HepG2 (cell line): Measurements from ENCODE around the gene NTRK2. TPM values are rescaled to one million over a fixed set of nuclear protein-coding genes. Genes with fewer than 3 reads are reported as not detected.

ENCODE experiments used
- ATAC-seq: fragments of 200-7000 bp; cut with Tn5 transposase; 3 replicates; pipeline ENCODE4 v1.9.1; 2020; ENCODE audit warnings: mild to moderate bottlenecking, moderate library complexity
- BruUV-seq: library from RNA; stranded (reverse); fragments of 400-500 nt; replicated peaks from 2 replicates; lab custom pipeline; 2021; lab: Mats Ljungman, UMichigan
- CTCF ChIA-PET: fragments of 300-600 bp; formaldehyde crosslinking; extraction: SDS; loops from one replicate; lab custom pipeline; 2021; ENCODE audit warnings: low total read pairs, inconsistent platforms, low intra/inter-chr PET ratio; lab: Yijun Ruan, JAX
- POLR2A ChIA-PET: fragments of 350-600 bp; sonication (Branson Sonifier 250); formaldehyde crosslinking; loops from one replicate; lab custom pipeline; 2020; ENCODE audit warnings: antibody characterized with exemption, inconsistent platforms; lab: Yijun Ruan, JAX
- DNase-seq: peaks from one replicate; pipeline ENCODE4 v3.0.0-alpha.2; 2015; ENCODE audit warnings: low spot score
- FAIRE-seq: peaks from 3 replicates; lab custom pipeline; 2011; peaks lifted over from hg19 to GRCh38; lab: Jason Lieb, UNC
- H2AFZ ChIP-seq: one replicate; pipeline ENCODE4 v1.6.1; 2011; ENCODE audit warnings: low read length, inconsistent platforms
- H3K27ac ChIP-seq: fragments of 300-600 bp; 3 replicates; pipeline ENCODE4 v1.8.0; 2011; ENCODE audit warnings: mixed run types, mild to moderate bottlenecking, mixed read lengths, low read length, inconsistent platforms; ENCODE audit not compliant: insufficient read depth; ENCODE audit errors: extremely low read length
- H3K27me3 ChIP-seq, 2 experiments: fragments of 200-600 bp in 1 of 2; 2 replicates in 1 of 2; 3 replicates in 1 of 2; pipeline versions ENCODE4 v1.6.0 to v1.8.0; 2011; ENCODE audit warnings: low read length in 2 of 2, mild to moderate bottlenecking in 2 of 2, moderate library complexity in 2 of 2, inconsistent platforms in 1 of 2; ENCODE audit not compliant: insufficient read depth in 2 of 2, control insufficient read depth in 1 of 2
- H3K36me3 ChIP-seq, 2 experiments: fragments of 200-600 bp in 1 of 2; replicated peaks in 1 of 2; 2 replicates in 1 of 2; 3 replicates in 1 of 2; pipeline versions ENCODE4 v1.5.1 to v1.8.0; 2011; ENCODE audit warnings: low read length in 2 of 2, inconsistent platforms in 1 of 2; ENCODE audit not compliant: insufficient read depth in 2 of 2, control insufficient read depth in 1 of 2
- H3K4me1 ChIP-seq: 2 replicates; pipeline ENCODE4 v1.5.1; 2012; ENCODE audit warnings: low read length, inconsistent platforms; ENCODE audit not compliant: insufficient read depth
- H3K4me2 ChIP-seq: 2 replicates; pipeline ENCODE4 v1.6.0; 2011; ENCODE audit warnings: low read depth, low read length, inconsistent platforms
- H3K4me3 ChIP-seq, 3 experiments: fragments of 200-600 bp in 1 of 3; sonication (generic), shearing (Covaris generic) in 1 of 3; replicated peaks in 1 of 3; 2 replicates each; pipeline ENCODE4 v1.5.1; 2011 to 2016; ENCODE audit warnings: low read length in 3 of 3, inconsistent platforms in 2 of 3, low read depth in 2 of 3, mild to moderate bottlenecking in 2 of 3, control low read depth in 1 of 3, mixed read lengths in 1 of 3; ENCODE audit not compliant: insufficient read depth in 1 of 3
- H3K79me2 ChIP-seq: one replicate; pipeline ENCODE4 v1.6.1; 2011; ENCODE audit warnings: low read length, inconsistent platforms; ENCODE audit not compliant: insufficient read depth
- H3K9ac ChIP-seq: 2 replicates; pipeline ENCODE4 v1.6.0; 2011; ENCODE audit warnings: mild to moderate bottlenecking, low read depth, low read length, inconsistent platforms; ENCODE audit not compliant: insufficient read depth
- H3K9me3 ChIP-seq: 2 replicates; pipeline ENCODE4 v1.5.1; 2012; ENCODE audit warnings: mild to moderate bottlenecking, low read length
- H4K20me1 ChIP-seq: 2 replicates; pipeline ENCODE4 v1.6.0; 2011; ENCODE audit warnings: inconsistent platforms, mild to moderate bottlenecking, low read length, moderate library complexity; ENCODE audit not compliant: insufficient read depth
- ARID3A ChIP-seq: IDR thresholded peaks from 2 replicates; pipeline ENCODE4 v1.6.1; 2012; ENCODE audit warnings: low read depth, low read length, improper control_type of control experiment
- CREB1 ChIP-seq, 2 experiments: fragments of 450-650 bp in 1 of 2; IDR thresholded peaks; 2 replicates each; pipeline ENCODE4 v1.6.1; 2016 to 2017; ENCODE audit warnings: control low read depth in 1 of 2, mild to moderate bottlenecking in 1 of 2, missing compliant biosample characterization in 1 of 2, missing genetic modification characterization in 1 of 2
- DDIT3 ChIP-seq: sonication (generic); formaldehyde crosslinking; IDR thresholded peaks from 2 replicates; pipeline ENCODE4 v1.4.0; 2020; ENCODE audit warnings: mild to moderate bottlenecking, missing genetic modification reagents
- FOSL2 ChIP-seq: sonication (generic); formaldehyde crosslinking; IDR thresholded peaks from 2 replicates; pipeline ENCODE4 v1.4.0; 2020; ENCODE audit warnings: missing genetic modification reagents
- HNF4A ChIP-seq: sonication (generic); formaldehyde crosslinking; IDR thresholded peaks from 2 replicates; pipeline ENCODE4 v1.4.0; 2020; ENCODE audit warnings: missing genetic modification reagents
- NR2F6 ChIP-seq, 2 experiments: IDR thresholded peaks; 2 replicates each; pipeline ENCODE4 v1.6.1; 2016; ENCODE audit warnings: antibody characterized with exemption in 1 of 2, mild to moderate bottlenecking in 1 of 2
- PLSCR1 ChIP-seq: sonication (generic); formaldehyde crosslinking; IDR thresholded peaks from 2 replicates; pipeline ENCODE4 v1.5.0; 2020; ENCODE audit warnings: missing genetic modification reagents, mild to moderate bottlenecking, borderline replicate concordance
- PPARG ChIP-seq: conservative IDR thresholded peaks from 2 replicates; pipeline ENCODE4 v1.6.1; 2016; ENCODE audit warnings: missing biosample characterization, missing genetic modification reagents
- REL ChIP-seq: sonication (generic); formaldehyde crosslinking; conservative IDR thresholded peaks from 2 replicates; pipeline ENCODE4 v1.8.0; 2022; ENCODE audit warnings: mild to moderate bottlenecking, missing genetic modification reagents, moderate library complexity
- RFX5 ChIP-seq: IDR thresholded peaks from 2 replicates; pipeline ENCODE4 v1.6.1; 2011; ENCODE audit warnings: low read depth, low read length, improper control_type of control experiment
- RXRB ChIP-seq: IDR thresholded peaks from 2 replicates; pipeline ENCODE4 v1.6.1; 2016; ENCODE audit warnings: borderline replicate concordance, missing genetic modification reagents, missing compliant biosample characterization
- SNRNP70 ChIP-seq: fragments of 200-400 bp; formaldehyde crosslinking; IDR thresholded peaks from 2 replicates; pipeline ENCODE4 v1.6.1; 2017; ENCODE audit warnings: mild to moderate bottlenecking, low read depth, low read length, moderate library complexity
- THAP8 ChIP-seq: sonication (generic); formaldehyde crosslinking; IDR thresholded peaks from 2 replicates; pipeline ENCODE4 v1.5.1; 2020; ENCODE audit warnings: missing genetic modification reagents, mild to moderate bottlenecking, borderline replicate concordance
- ZBTB44 ChIP-seq: sonication (generic); formaldehyde crosslinking; IDR thresholded peaks from 2 replicates; pipeline ENCODE4 v1.4.0; 2020; ENCODE audit warnings: missing genetic modification reagents
- ZGPAT ChIP-seq: IDR thresholded peaks from 2 replicates; pipeline ENCODE4 v1.6.1; 2016; ENCODE audit warnings: mild to moderate bottlenecking
- ZNF20 ChIP-seq: sonication (generic); formaldehyde crosslinking; IDR thresholded peaks from 2 replicates; pipeline ENCODE4 v1.4.0; 2020; ENCODE audit warnings: mild to moderate bottlenecking, moderate library complexity, missing genetic modification reagents
- ZNF235 ChIP-seq: sonication (generic); formaldehyde crosslinking; IDR thresholded peaks from 2 replicates; pipeline ENCODE4 v1.8.1; 2023; ENCODE audit warnings: mild to moderate bottlenecking, missing genetic modification reagents, borderline replicate concordance
- ZNF557 ChIP-seq: sonication (generic); formaldehyde crosslinking; IDR thresholded peaks from 2 replicates; pipeline ENCODE4 v1.4.0; 2020; ENCODE audit warnings: missing genetic modification reagents
- ZNF567 ChIP-seq: sonication (generic); formaldehyde crosslinking; IDR thresholded peaks from 2 replicates; pipeline ENCODE4 v1.8.1; 2023; ENCODE audit warnings: mild to moderate bottlenecking, missing genetic modification reagents, borderline replicate concordance
- WGBS: methylation state at CpG from one replicate; pipeline ENCODE4 v1.1.6; 2017; ENCODE audit warnings: low lambda C conversion rate; 5-methylcytosine and 5-hydroxymethylcytosine counted together
- in situ Hi-C: cut with HindIII; loops from 2 replicates; pipeline ENCODE4 v1.10.0; 2017; ENCODE audit warnings: low pct_unique_long_range_greater_than_20kb; ENCODE audit not compliant: extremely low pct_ligation_motif_present
- intact Hi-C: fragments of 100-400 bp; cut with micrococcal nuclease; formaldehyde crosslinking; loops from one replicate; pipeline ENCODE4 v1.10.0; 2022; ENCODE audit not compliant: unreplicated experiment
- polyA plus RNA-seq, 8 experiments: library from polyadenylated mRNA; depleted of rRNA in 3 of 8; stranded (reverse) in 7 of 8; unstranded in 1 of 8; fragments of >200 nt; fragmentation: Illumina TruSeq in 4 of 8; extraction: Trizol in 4 of 8; gene quantifications; 2 replicates each; pipeline versions ENCODE4 v1.2.1 to v1.2.3, GENCODE V29; 2011 to 2016; ENCODE audit warnings: low read depth in 4 of 8, missing spikeins in 1 of 8, mixed read lengths in 1 of 8; ENCODE audit not compliant: insufficient read depth in 1 of 8
- total RNA-seq, 5 experiments: library from RNA; depleted of rRNA; stranded (reverse); fragments of >200 nt; fragmentation: Illumina TruSeq; extraction: Trizol; gene quantifications; 2 replicates each; pipeline ENCODE4 v1.2.3, GENCODE V29; 2016; ENCODE audit warnings: low read depth in 1 of 5

Gene NTRK2
- total and polyA plus RNA-seq, 2 of the 13 experiments (the other 11 are each of a cell fraction or from before 2014, with no cell fraction given): not detected

GRCh38 chr9:85013703-85014102 is 344.2 kb downstream of the NTRK2 start:
- DNase-seq: peak; percentile 58
- no peaks in the 10 kb centered on the region for H3K9me3 ChIP-seq
- no peak overlapping the region for H3K4me3 ChIP-seq
- 44% methylated on average over 1 of the region's 1 CpG for WGBS
- in situ Hi-C loops: no loop called here
- H3K4me2 ChIP-seq: no peak overlapping the region
- H3K36me3 ChIP-seq: no peaks in the 10 kb centered on the region
- H3K27me3 ChIP-seq: no peaks in the 10 kb centered on the region
- no peaks in the 10 kb centered on the region for H4K20me1 ChIP-seq
- no TSS peak for BruUV-seq
- CTCF ChIA-PET: no interaction called here
- no peak overlapping the region for H3K27ac ChIP-seq
- ATAC-seq: no peak
- no peak for FAIRE-seq
- H3K9ac ChIP-seq: no peak overlapping the region
- POLR2A ChIA-PET: no interaction called here
- intact Hi-C loops: no loop called here
- H2AFZ ChIP-seq: no peak overlapping the region
- peaks cover 21% of the 10 kb centered on the region for H3K4me1 ChIP-seq
- no peaks in the 10 kb centered on the region for H3K79me2 ChIP-seq
- no peak for TF ChIP-seq DDIT3
- no peak for TF ChIP-seq ZNF567 (CRISPR knock-in tag)
- TF ChIP-seq THAP8 (CRISPR knock-in tag): no peak
- no peak for TF ChIP-seq ARID3A
- TF ChIP-seq ZNF235: no peak
- TF ChIP-seq NR2F6 (IDR thresholded peaks at IDR 0.05): no peak
- no peak for TF ChIP-seq NR2F6 (CRISPR knock-in tag; IDR thresholded peaks at IDR 0.05)
- no peak for TF ChIP-seq CREB1 (IDR thresholded peaks at IDR 0.05)
- no peak for TF ChIP-seq CREB1 (CRISPR knock-in tag; IDR thresholded peaks at IDR 0.05)
- TF ChIP-seq RXRB (CRISPR knock-in tag): peak; percentile 33; the same call in 1 of the 2 replicates
- no peak for TF ChIP-seq RFX5
- TF ChIP-seq PPARG (CRISPR knock-in tag): peak; percentile 49; the same call in 1 of the 2 replicates
- no peak for TF ChIP-seq HNF4A
- no peak for TF ChIP-seq SNRNP70
- no peak for TF ChIP-seq ZBTB44 (CRISPR knock-in tag)
- no peak for TF ChIP-seq ZNF557 (CRISPR knock-in tag)
- TF ChIP-seq PLSCR1 (CRISPR knock-in tag): no peak
- TF ChIP-seq FOSL2 (CRISPR knock-in tag): peak; percentile 77
- TF ChIP-seq REL: no peak
- TF ChIP-seq ZNF20 (CRISPR knock-in tag): no peak
- no peak for TF ChIP-seq ZGPAT
